Osteocyte (in vitro differentiated cells): Measurements from ENCODE around the gene PRR30. TPM values are rescaled to one million over a fixed set of nuclear protein-coding genes. Genes with fewer than 3 reads are reported as not detected.

Experiments used
- DNase-seq: peaks from one replicate; pipeline ENCODE4 v3.0.0; 2021; ENCODE audit warnings: mixed read lengths; ENCODE audit not compliant: unreplicated experiment; ENCODE audit errors: extremely low spot score
- H3K27ac Mint-ChIP-seq: one replicate; pipeline ENCODE4 v1.8.0; 2021; ENCODE audit warnings: mild to moderate bottlenecking, mixed read lengths; ENCODE audit not compliant: unreplicated experiment
- H3K27me3 Mint-ChIP-seq: one replicate; pipeline ENCODE4 v1.8.0; 2021; ENCODE audit warnings: mixed read lengths; ENCODE audit not compliant: unreplicated experiment
- H3K36me3 Mint-ChIP-seq: one replicate; pipeline ENCODE4 v1.8.0; 2021; ENCODE audit warnings: mixed read lengths; ENCODE audit not compliant: unreplicated experiment
- H3K4me1 Mint-ChIP-seq: one replicate; pipeline ENCODE4 v1.8.0; 2021; ENCODE audit warnings: mixed read lengths; ENCODE audit not compliant: unreplicated experiment
- H3K4me3 Mint-ChIP-seq: one replicate; pipeline ENCODE4 v1.8.0; 2021; ENCODE audit warnings: mild to moderate bottlenecking, moderate library complexity, mixed read lengths; ENCODE audit not compliant: unreplicated experiment
- H3K9me3 Mint-ChIP-seq: one replicate; pipeline ENCODE4 v1.8.0; 2021; ENCODE audit warnings: mixed read lengths; ENCODE audit not compliant: unreplicated experiment
- CTCF ChIP-seq: fragments of 200-600 bp; sonication (generic); IDR thresholded peaks from 2 replicates; pipeline ENCODE4 v1.5.0; 2021; ENCODE audit warnings: antibody characterized with exemption, mild to moderate bottlenecking, moderate library complexity
- total RNA-seq: library from RNA; stranded (reverse); gene quantifications from 2 replicates; pipeline ENCODE4 v1.2.1, GENCODE V29; 2021

PRR30 gene
- total RNA-seq, 1 donor from 2014 or later, result not detected

DNA sequence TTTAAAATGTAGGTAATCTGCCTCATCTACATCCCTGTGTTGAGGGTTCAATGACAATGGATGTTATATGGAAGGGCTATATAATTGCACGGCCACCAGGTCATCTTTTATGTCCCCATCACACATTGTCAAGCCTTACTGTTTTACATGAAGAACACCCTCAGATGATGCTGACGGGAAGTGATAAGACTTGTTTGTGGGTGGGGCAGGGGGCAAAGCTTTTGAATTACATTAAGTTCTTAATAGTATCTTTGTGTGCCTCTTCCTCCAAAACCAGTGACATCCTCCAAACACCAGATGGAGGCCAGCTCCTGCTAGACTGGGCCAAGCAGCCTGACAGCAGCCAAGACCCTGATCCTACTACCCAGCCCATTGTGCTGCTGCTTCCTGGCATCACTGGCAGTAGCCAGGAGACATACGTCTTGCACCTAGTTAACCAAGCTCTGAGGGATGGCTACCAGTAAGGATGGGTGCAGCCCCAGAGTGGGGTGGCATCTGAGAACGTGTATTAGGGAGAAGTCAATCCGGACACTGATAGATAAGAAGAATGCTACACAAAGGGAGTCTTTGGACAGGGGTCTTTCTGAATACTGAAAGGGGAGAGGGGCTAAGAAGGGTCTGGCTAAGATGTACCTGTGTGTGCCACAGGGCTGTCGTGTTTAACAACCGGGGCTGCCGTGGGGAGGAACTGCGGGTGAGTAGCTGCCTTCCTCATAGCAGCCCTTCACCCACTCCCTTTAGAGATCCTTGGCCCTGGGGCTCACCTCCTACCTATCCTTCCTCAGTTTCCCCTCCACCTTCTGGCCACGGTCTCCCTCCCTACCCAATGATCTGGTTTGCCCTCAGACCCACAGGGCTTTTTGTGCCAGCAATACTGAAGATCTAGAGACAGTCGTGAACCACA, 10.3 kb downstream of the PRR30 start:
- no peak for TF ChIP-seq CTCF
- peaks cover 12% of the 10 kb centered on the region for H3K4me1 Mint-ChIP-seq
- no peaks in the 10 kb centered on the region for H3K9me3 Mint-ChIP-seq
- H3K4me3 Mint-ChIP-seq, result no peak overlapping the region
- no peak overlapping the region for H3K27ac Mint-ChIP-seq
- H3K27me3 Mint-ChIP-seq, result no peaks in the 10 kb centered on the region
- DNase-seq, result no peak
- H3K36me3 Mint-ChIP-seq, result peaks cover 25% of the 10 kb centered on the region

GRCh38 chr2:27127883-27128667, 11.1 kb downstream of the PRR30 start:
- H3K4me3 Mint-ChIP-seq, result no peak overlapping the region
- peaks cover 25% of the 10 kb centered on the region for H3K36me3 Mint-ChIP-seq
- peaks cover 3% of the 10 kb centered on the region for H3K27me3 Mint-ChIP-seq
- peaks cover 8% of the 10 kb centered on the region for H3K4me1 Mint-ChIP-seq
- no peak overlapping the region for H3K27ac Mint-ChIP-seq
- no peak for TF ChIP-seq CTCF
- DNase-seq, result no peak
- H3K9me3 Mint-ChIP-seq, result no peaks in the 10 kb centered on the region

- Mint-ChIP-seq H3K4me3 (no peak overlapping the region), H3K36me3 (peaks cover 22% of the 10 kb centered on the region), H3K27ac (no peak overlapping the region), H3K27me3 (peaks cover 15% of the 10 kb centered on the region), H3K9me3 (no peaks in the 10 kb centered on the region), H3K4me1 (peaks cover 5% of the 10 kb centered on the region)
- no peak for DNase-seq
- no peak for TF ChIP-seq CTCF
Observed at GRCh38 chr2:27126252-27126710, 12.9 kb downstream of the PRR30 start.

- Mint-ChIP-seq H3K27me3 (peaks cover 22% of the 10 kb centered on the region), H3K9me3 (no peaks in the 10 kb centered on the region), H3K36me3 (peaks cover 12% of the 10 kb centered on the region), H3K4me1 (peaks cover 5% of the 10 kb centered on the region), H3K27ac (no peak overlapping the region), H3K4me3 (no peak overlapping the region)
- no peak for TF ChIP-seq CTCF
- no peak for DNase-seq
Observed at GRCh38 chr2:27125104-27125503, 14.1 kb downstream of the PRR30 start.
